Measurements from ENCODE around the gene PNPLA7. TPM values are rescaled to one million over a fixed set of nuclear protein-coding genes. Genes with fewer than 3 reads are reported as not detected.
A peak's percentile ranks its signal among the peaks of the same experiment; 100 is the strongest.

The PNPLA7 gene
- total and polyA plus RNA-seq, 2 of the 4 experiments (the other 2 are of a cell fraction) = under 0.01 to 0.89 TPM

GRCh38 chr9:137423514-137424291 lies 126.5 kb downstream of the PNPLA7 start:
- H3K56ac ChIP-seq (ENCODE audit: extremely low read depth, insufficient read depth, low read length) = no peak overlapping the region
- in situ Hi-C loops (cut with MboI; ENCODE audit: low sequenced_read_pairs) = no loop called here
- peak overlapping the region; percentile 35; the same call in 1 of the 2 replicates for H3K4me2 ChIP-seq (ENCODE audit: low read depth, low read length)
- intact Hi-C loops (cut with micrococcal nuclease) = no loop called here
- H3K23ac ChIP-seq (ENCODE audit: low read depth, low read length) = no peak overlapping the region
- no peaks in the 10 kb centered on the region for H3K9me1 ChIP-seq (ENCODE audit: insufficient read depth, low read length)
- H3K4me3 ChIP-seq (ENCODE audit: insufficient read depth, low read depth, low read length) = peak overlapping the region; percentile 35
- H2AFZ ChIP-seq (replicated peaks; ENCODE audit: low read length, poor library complexity) = peak overlapping the region; percentile 98
- H3K14ac ChIP-seq (replicated peaks; ENCODE audit: low read depth, low read length) = no peak overlapping the region
- H3K4ac ChIP-seq (ENCODE audit: low read depth, low read length) = no peak overlapping the region; the same call in 1 of the 2 replicates
- H4K20me1 ChIP-seq (ENCODE audit: insufficient read depth, low read length) = no peaks in the 10 kb centered on the region
- H4K8ac ChIP-seq (ENCODE audit: low read depth in 2 of 2, low read length in 2 of 2) = no peak overlapping the region
- no peak overlapping the region for H2BK120ac ChIP-seq (ENCODE audit: low read depth, low read length)
- CTCF ChIA-PET = interaction anchor here (0.6 to 1.0 kb wide), 2 partner anchors 11 to 21 kb away, joined by 4 to 9 read pairs; no protein-coding TSS in a partner anchor
- H3K36me3 ChIP-seq (ENCODE audit: control insufficient read depth, insufficient read depth, low read length) = no peaks in the 10 kb centered on the region
- peak overlapping the region; percentile 78 for H2AK9ac ChIP-seq (replicated peaks; ENCODE audit: low read depth, low read length, poor library complexity)
- H3K4me1 ChIP-seq (ENCODE audit: control insufficient read depth, insufficient read depth, low read length) = peaks cover 5% of the 10 kb centered on the region; the same call in 1 of the 2 replicates
- H3K27me3 ChIP-seq (ENCODE audit: control insufficient read depth, insufficient read depth, low read length) = no peaks in the 10 kb centered on the region; the same call in 1 of the 2 replicates
- TF ChIP-seq SMC3 (IDR thresholded peaks at IDR 0.05; ENCODE audit: low read depth, low read length) = no peak
- no peak for TF ChIP-seq MXI1 (IDR thresholded peaks at IDR 0.05; ENCODE audit: borderline replicate concordance, low read depth, low read length)
- TF ChIP-seq CEBPB (IDR thresholded peaks at IDR 0.05; ENCODE audit: low read depth, low read length) = no peak
- TF ChIP-seq ELK1 (IDR thresholded peaks at IDR 0.05; ENCODE audit: borderline replicate concordance, low read depth, low read length) = no peak
- no peak for TF ChIP-seq RFX5 (IDR thresholded peaks at IDR 0.05; ENCODE audit: low read depth, low read length)
- TF ChIP-seq FOS (IDR thresholded peaks at IDR 0.05; ENCODE audit: low read depth, low read length) = no peak
- no peak for TF ChIP-seq BHLHE40 (IDR thresholded peaks at IDR 0.05; ENCODE audit: low read depth, low read length)
- no peak for TF ChIP-seq RCOR1 (IDR thresholded peaks at IDR 0.05; ENCODE audit: insufficient replicate concordance, low read length)
- no peak for TF ChIP-seq NFE2L2 (IDR thresholded peaks at IDR 0.05; ENCODE audit: low read depth, low read length)
- H2BK5ac ChIP-seq (ENCODE audit: low read depth, low read length, poor library complexity, severe bottlenecking) = no peak overlapping the region
- H4K5ac ChIP-seq (ENCODE audit: low read depth, low read length) = no peak overlapping the region
- no peak overlapping the region for H3K18ac ChIP-seq (ENCODE audit: low read depth, low read length)
- H2AK5ac ChIP-seq (ENCODE audit: low read depth, low read length) = no peak overlapping the region
- BruUV-seq (replicated peaks) = no TSS peak
- no peak overlapping the region for H3K27ac ChIP-seq (ENCODE audit: insufficient read depth, low read length)
- POLR2A ChIA-PET (ENCODE audit: unreplicated experiment) = no interaction called here
- dilution Hi-C loops (cut with HindIII; ENCODE audit: low sequenced_read_pairs, unreplicated experiment) = no loop called here
- no peak overlapping the region for H3K9ac ChIP-seq (ENCODE audit: low read depth, low read length)
- H3K9me3 ChIP-seq (ENCODE audit: control insufficient read depth, insufficient read depth, low read length) = no peaks in the 10 kb centered on the region
- DNase-seq (no peak), ATAC-seq (ENCODE audit: low read depth) (no peak)
- no peak overlapping the region for H2BK15ac ChIP-seq (ENCODE audit: low read depth, low read length)
- H4K91ac ChIP-seq (ENCODE audit: insufficient read depth, low read depth, low read length) = no peak overlapping the region
- no peak overlapping the region for H2BK20ac ChIP-seq (ENCODE audit: low read depth, low read length)
- 16% methylated on average over 39 of the region's 77 CpGs; no CpG with 5 or more reads in 1 of the 2 experiments for WGBS, 2 experiments (ENCODE audit: extremely low coverage in 2 of 2, insufficient read length in 1 of 2)
- peaks cover 16 to 24% of the 10 kb centered on the region in 2 experiments for H3K79me1 ChIP-seq (ENCODE audit: low read depth in 1 of 2, low read length in 2 of 2)

All from IMR-90 (cell line).